Neural crest cell (in vitro differentiated cells): ENCODE data around the gene DDX56. TPM values are rescaled to one million over a fixed set of nuclear protein-coding genes. Genes with fewer than 3 reads are reported as not detected.
A peak's percentile ranks its signal among the peaks of the same experiment; 100 is the strongest.

Experiments
- DNase-seq: peaks from one replicate; pipeline ENCODE4 v3.0.0; 2021; ENCODE audit warnings: low read depth, mixed read lengths, low spot score
- H3K27ac Mint-ChIP-seq: one replicate; pipeline ENCODE4 v1.8.0; 2021; ENCODE audit warnings: mild to moderate bottlenecking, mixed read lengths; ENCODE audit not compliant: unreplicated experiment
- H3K27me3 Mint-ChIP-seq: 2 replicates; pipeline ENCODE4 v1.8.0; 2021; ENCODE audit warnings: low read depth, mild to moderate bottlenecking, mixed read lengths
- H3K36me3 Mint-ChIP-seq: 2 replicates; pipeline ENCODE4 v1.8.0; 2021; ENCODE audit warnings: low read depth, mild to moderate bottlenecking, mixed read lengths
- H3K4me1 Mint-ChIP-seq: 2 replicates; pipeline ENCODE4 v1.8.0; 2021; ENCODE audit warnings: mixed read lengths
- H3K4me3 Mint-ChIP-seq: one replicate; pipeline ENCODE4 v1.8.0; 2021; ENCODE audit warnings: mild to moderate bottlenecking, mixed read lengths
- H3K9me3 Mint-ChIP-seq: 2 replicates; pipeline ENCODE4 v1.8.0; 2021; ENCODE audit warnings: mixed read lengths
- long read RNA-seq: library from polyadenylated mRNA; unstranded; transcript quantifications from one replicate; pipeline ENCODE4 v2.0.0, GENCODE V29; 2020
- total RNA-seq: library from RNA; stranded (reverse); gene quantifications from 2 replicates; pipeline ENCODE4 v1.2.1, GENCODE V29; 2021
- TF ChIP-seq, protein P1 (sequence below): fragments of 200-600 bp; sonication (generic); conservative IDR thresholded peaks from 2 replicates; pipeline ENCODE4 v1.5.0; 2021; ENCODE audit warnings: antibody characterized with exemption, mild to moderate bottlenecking

Gene DDX56, protein sequence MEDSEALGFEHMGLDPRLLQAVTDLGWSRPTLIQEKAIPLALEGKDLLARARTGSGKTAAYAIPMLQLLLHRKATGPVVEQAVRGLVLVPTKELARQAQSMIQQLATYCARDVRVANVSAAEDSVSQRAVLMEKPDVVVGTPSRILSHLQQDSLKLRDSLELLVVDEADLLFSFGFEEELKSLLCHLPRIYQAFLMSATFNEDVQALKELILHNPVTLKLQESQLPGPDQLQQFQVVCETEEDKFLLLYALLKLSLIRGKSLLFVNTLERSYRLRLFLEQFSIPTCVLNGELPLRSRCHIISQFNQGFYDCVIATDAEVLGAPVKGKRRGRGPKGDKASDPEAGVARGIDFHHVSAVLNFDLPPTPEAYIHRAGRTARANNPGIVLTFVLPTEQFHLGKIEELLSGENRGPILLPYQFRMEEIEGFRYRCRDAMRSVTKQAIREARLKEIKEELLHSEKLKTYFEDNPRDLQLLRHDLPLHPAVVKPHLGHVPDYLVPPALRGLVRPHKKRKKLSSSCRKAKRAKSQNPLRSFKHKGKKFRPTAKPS
- total RNA-seq = 104 and 111 TPM in 2 replicates
- long read RNA-seq, transcript DDX56-206 (14 exons, 1,853 nt) = minor isoform, 6 of 313 reads
- long read RNA-seq, transcript DDX56-201 (14 exons, 2,336 nt) = major isoform, 255 of 313 reads
- long read RNA-seq, partial matches to known transcripts = 16 of 313 reads
- long read RNA-seq, other reads (novel, unspliced or antisense) = 31 of 313 reads

DNA sequence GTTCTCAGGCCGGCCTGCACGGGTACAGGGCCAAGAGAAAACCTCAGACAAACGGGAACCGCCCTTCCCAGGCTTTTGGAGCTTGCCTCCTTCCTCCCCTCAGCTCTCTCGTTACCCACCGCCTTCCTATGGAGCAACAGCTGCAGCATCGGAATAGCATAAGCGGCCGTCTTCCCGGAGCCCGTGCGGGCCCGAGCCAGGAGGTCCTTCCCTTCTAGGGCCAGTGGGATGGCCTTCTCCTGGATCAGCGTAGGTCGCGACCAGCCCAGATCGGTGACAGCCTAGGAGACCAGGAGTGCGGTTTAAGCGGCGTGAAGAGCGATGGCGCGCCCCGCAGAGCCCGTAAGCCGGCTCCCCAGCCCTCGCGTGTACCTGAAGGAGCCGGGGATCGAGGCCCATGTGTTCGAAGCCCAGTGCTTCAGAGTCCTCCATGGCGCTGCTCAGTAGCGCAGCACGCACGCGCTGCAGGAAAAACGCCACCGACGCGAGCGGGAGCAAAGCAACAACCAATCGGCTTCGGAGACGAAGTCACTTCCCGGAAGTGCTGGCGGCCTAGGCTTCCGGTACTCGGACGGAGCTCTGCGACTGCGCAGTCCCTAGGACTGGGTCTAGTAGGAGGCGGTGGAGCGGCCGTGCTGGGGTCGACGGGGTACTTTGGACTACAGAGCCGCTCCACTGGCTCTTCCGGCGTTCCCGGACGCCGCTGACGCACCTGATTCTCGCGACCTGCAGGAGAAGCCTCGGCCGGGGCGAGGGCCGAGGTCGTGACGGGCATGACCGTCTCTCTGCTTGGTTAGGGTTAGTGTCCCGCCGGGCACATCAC, at the start of gene DDX56:
DDX56 (minus strand) TSS at position 445 of the 823 bp plus-strand sequence; CDS start at position 432, 13 bp downstream.
- Mint-ChIP-seq H3K9me3 (no peaks in the 10 kb centered on the region), H3K36me3 (peaks cover 18% of the 10 kb centered on the region), H3K4me1 (peaks cover 36% of the 10 kb centered on the region), H3K27ac (peak within 1 kb of the TSS; percentile 97), H3K4me3 (peak within 1 kb of the TSS; percentile 97), H3K27me3 (no peaks in the 10 kb centered on the region)
- DNase-seq = peak; percentile 88
- TF ChIP-seq, protein P1, sequence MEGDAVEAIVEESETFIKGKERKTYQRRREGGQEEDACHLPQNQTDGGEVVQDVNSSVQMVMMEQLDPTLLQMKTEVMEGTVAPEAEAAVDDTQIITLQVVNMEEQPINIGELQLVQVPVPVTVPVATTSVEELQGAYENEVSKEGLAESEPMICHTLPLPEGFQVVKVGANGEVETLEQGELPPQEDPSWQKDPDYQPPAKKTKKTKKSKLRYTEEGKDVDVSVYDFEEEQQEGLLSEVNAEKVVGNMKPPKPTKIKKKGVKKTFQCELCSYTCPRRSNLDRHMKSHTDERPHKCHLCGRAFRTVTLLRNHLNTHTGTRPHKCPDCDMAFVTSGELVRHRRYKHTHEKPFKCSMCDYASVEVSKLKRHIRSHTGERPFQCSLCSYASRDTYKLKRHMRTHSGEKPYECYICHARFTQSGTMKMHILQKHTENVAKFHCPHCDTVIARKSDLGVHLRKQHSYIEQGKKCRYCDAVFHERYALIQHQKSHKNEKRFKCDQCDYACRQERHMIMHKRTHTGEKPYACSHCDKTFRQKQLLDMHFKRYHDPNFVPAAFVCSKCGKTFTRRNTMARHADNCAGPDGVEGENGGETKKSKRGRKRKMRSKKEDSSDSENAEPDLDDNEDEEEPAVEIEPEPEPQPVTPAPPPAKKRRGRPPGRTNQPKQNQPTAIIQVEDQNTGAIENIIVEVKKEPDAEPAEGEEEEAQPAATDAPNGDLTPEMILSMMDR = no peak

DNA sequence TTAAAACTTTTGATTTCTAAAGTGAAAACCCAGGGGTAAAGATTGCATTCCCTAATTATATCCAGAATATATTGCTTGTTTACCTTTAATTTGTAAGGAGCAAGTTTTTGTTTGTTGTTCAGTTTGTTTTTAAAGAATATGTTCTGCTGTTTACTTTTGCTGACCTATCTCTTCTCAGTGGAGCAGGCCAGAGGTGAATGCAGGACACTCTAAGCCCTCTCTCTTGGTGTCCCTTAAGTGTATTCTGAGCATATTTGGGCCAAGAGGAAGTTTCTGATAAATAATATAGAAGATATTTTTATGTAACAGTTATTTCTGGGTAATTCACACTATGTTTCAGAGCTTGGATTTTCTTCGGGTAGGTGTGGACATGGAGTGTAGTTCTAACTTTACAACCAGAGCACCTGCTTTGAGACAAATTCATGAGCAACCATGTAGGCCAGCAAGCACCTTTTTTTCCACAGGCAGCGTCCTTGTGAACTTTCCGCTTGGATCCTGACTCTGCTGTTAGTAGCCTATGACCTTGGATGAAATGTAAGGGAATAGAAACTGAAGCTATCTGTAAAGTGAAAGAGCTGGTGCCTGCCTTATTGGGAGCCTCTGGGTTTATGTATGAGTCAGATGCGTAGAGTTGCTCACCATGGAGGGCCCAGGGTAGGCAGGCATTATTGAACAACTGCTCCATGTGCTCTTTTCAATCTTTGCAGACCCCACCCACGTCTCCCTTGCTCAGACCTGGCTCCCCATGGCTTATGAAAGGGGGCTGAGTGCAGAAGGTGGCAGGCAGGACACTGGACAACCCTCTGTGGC, 48.8 kb upstream of the DDX56 start:
- Mint-ChIP-seq H3K4me1 (peaks cover 16% of the 10 kb centered on the region), H3K4me3 (no peak overlapping the region), H3K9me3 (no peaks in the 10 kb centered on the region), H3K27ac (no peak overlapping the region), H3K36me3 (no peaks in the 10 kb centered on the region), H3K27me3 (no peaks in the 10 kb centered on the region)
- TF ChIP-seq, protein P1 = no peak
- DNase-seq = no peak

DNA sequence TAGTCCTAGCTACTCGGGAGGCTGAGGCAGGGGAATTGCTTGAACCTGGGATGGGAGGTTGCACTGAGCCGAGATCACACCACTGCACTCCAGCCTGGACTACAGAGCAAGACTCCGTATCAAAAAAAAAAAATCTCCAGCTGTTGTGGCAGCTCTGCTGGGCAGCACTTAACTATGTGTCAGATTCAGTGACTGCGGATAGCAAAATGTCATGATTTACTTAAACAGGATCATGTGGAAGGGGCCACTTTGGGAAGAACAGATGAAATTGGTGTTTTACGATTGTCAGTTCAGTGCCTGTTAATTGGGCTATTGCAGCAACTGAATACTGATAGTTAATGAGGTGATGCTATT, 48.0 kb upstream of the DDX56 start:
- no peak for DNase-seq
- Mint-ChIP-seq H3K27me3 (no peaks in the 10 kb centered on the region), H3K4me1 (peaks cover 16% of the 10 kb centered on the region), H3K36me3 (no peaks in the 10 kb centered on the region), H3K4me3 (no peak overlapping the region), H3K9me3 (no peaks in the 10 kb centered on the region), H3K27ac (no peak overlapping the region)
- TF ChIP-seq, protein P1 = no peak

DNA sequence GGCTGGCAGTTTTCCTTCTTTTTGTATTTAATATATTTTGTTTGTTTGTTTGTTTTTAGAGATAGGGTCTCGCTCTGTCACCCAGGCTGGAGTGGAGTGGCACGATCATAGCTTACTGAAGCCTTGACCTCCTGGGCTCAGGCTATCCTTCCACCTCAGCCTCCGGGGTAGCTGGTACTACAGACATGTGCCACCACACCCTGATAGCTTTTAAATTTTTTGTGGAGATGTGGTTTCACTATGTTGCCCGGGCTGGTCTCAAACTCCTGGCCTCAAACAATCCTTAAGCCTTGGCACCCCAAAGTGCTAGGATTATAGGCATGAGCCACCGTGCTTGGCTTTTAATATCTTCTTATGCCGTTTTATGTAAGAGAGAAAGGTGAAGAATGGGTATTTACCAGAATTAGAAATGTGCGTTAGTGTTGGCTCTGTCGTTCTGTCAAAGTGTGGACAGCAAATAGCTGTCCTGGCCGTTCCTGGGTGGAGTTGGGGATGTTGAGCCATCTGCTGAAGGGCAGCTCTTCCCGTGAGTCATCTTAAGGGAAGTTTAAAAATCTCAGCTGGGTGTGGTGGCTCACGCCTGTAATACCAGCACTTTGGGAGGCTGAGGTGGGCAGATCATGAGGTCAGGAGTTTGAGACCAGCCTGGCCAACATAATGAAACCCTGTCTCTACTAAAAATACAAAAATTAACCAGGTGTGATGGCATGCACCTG, 47.5 kb upstream of the DDX56 start:
- Mint-ChIP-seq H3K9me3 (no peaks in the 10 kb centered on the region), H3K4me3 (no peak overlapping the region), H3K36me3 (no peaks in the 10 kb centered on the region), H3K4me1 (peaks cover 16% of the 10 kb centered on the region), H3K27ac (no peak overlapping the region), H3K27me3 (no peaks in the 10 kb centered on the region)
- no peak for DNase-seq
- TF ChIP-seq, protein P1 = no peak
